Spinal cord (tissue), 10 donors: ENCODE measurements around the gene ALLC. TPM values are rescaled to one million over a fixed set of nuclear protein-coding genes. Genes with fewer than 3 reads are reported as not detected.
A peak's percentile ranks its signal among the peaks of the same experiment; 100 is the strongest.

Experiments used
- DNase-seq, 6 donors: peaks; one replicate each; pipeline versions ENCODE4 v3.0.0 to v3.0.0-alpha.2; 2013 to 2015; ENCODE audit warnings: low spot score in 6 of 6, low read depth in 4 of 6
- H3K27ac ChIP-seq: one replicate; pipeline ENCODE4 v1.5.1; 2013; ENCODE audit warnings: low read depth, low read length, control low read depth
- H3K27me3 ChIP-seq: one replicate; pipeline ENCODE4 v1.6.1; 2013; ENCODE audit warnings: low read length; ENCODE audit not compliant: control insufficient read depth, insufficient read depth
- H3K36me3 ChIP-seq: one replicate; pipeline ENCODE4 v1.6.1; 2013; ENCODE audit warnings: low read length; ENCODE audit not compliant: control insufficient read depth, insufficient read depth
- H3K4me1 ChIP-seq: one replicate; pipeline ENCODE4 v1.6.1; 2013; ENCODE audit warnings: low read length; ENCODE audit not compliant: control insufficient read depth, insufficient read depth
- H3K4me3 ChIP-seq: one replicate; pipeline ENCODE4 v1.5.1; 2013; ENCODE audit warnings: low read depth, low read length, control low read depth
- H3K9me3 ChIP-seq: one replicate; pipeline ENCODE4 v1.6.1; 2013; ENCODE audit warnings: low read length; ENCODE audit not compliant: control insufficient read depth, insufficient read depth
- WGBS: methylation state at CpG from one replicate; pipeline ENCODE4 v1.1.5; 2013; ENCODE audit warnings: missing lambda C conversion rate; ENCODE audit not compliant: insufficient coverage; 5-methylcytosine and 5-hydroxymethylcytosine counted together
- polyA plus RNA-seq, 2 donors: library from polyadenylated mRNA; unstranded; fragments of 120-200 nt; gene quantifications; one replicate each; pipeline ENCODE4 v1.2.1, GENCODE V29; 2013; ENCODE audit not compliant: insufficient read length in 2 of 2
- total RNA-seq, 2 donors: library from RNA; depleted of rRNA in 1 of 2; stranded (reverse); fragments of 120-200 nt in 1 of 2; fragments of >200 nt in 1 of 2; gene quantifications; one replicate each; pipeline versions ENCODE4 v1.2.3 to v1.2.4, GENCODE V29; 2013 to 2014
- donor health status: healthy.

Gene ALLC
- total and polyA plus RNA-seq, 4 donors = 0.71 to 8.2 (median 1.6) TPM

DNA sequence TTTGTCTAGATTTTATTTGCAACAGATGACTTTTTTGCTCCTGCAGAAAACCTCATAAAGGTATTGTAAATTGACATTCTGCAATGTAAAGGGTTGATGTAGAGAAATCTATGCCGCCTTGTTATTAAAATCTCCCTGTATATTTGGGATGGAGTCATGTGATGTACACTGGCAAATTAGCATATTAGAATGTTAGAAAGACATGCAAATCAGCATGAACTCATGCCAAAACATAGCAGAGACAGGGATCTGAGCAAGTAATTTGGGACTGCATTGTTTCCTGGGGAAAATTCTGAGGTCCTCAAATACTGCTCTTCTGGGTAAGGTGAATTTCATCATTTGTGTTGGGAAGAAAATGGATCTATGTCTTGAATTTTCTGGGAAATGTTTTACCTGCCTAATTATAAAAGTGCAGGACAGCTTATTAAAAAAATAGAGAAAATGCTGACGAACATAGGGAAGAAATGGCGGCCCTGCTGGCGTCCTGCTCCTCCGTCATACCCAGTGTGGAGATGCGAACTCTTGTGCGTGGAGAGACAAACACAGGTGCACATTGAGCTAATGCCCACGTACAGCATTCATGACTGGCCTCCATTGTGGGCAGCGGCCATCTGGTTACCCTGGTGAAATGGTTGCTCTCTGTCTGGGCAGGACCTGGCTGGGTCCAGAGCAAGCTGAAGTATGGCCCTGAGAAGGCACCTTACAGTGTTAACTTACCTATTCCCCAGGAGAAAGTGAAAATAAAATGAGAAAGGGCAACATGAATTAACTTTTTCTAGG, 16.3 kb downstream of the ALLC start:
- Histone ChIP-seq H3K27ac (no peak overlapping the region), H3K9me3 (no peaks in the 10 kb centered on the region), H3K36me3 (no peaks in the 10 kb centered on the region), H3K4me1 (peaks cover 4% of the 10 kb centered on the region), H3K27me3 (no peaks in the 10 kb centered on the region), H3K4me3 (no peak overlapping the region)
- WGBS = 83% methylated on average over 7 of the region's 9 CpGs
- DNase-seq = peak in 2 of 6 donors; percentile 67 to 85

DNA sequence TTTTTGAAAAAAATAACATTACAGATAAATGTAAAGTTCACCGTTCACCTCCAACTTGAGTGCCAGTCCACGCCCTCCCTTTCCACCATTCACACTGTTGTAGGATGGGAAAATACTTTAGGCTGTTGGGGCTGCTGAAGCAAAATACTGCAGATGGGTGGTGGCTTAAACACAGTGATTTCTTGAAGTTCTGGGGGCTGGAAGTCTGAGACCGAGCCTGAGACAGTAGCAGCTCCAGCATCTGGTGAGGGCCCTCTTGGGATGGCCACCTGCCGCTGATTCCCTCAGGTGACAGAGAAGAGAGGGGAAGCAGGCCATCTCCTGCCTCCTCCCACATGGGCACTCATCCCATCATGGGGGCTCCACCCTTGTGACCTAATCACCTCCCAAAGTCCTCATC, 17.7 kb downstream of the ALLC start:
- no peaks in the 10 kb centered on the region for H3K36me3 ChIP-seq
- H3K9me3 ChIP-seq = no peaks in the 10 kb centered on the region
- H3K4me3 ChIP-seq = no peak overlapping the region
- no peak overlapping the region for H3K27ac ChIP-seq
- H3K4me1 ChIP-seq = peaks cover 4% of the 10 kb centered on the region
- H3K27me3 ChIP-seq = no peaks in the 10 kb centered on the region
- DNase-seq = no peak
- WGBS = 100% methylated on average over 2 of the region's 4 CpGs

DNA sequence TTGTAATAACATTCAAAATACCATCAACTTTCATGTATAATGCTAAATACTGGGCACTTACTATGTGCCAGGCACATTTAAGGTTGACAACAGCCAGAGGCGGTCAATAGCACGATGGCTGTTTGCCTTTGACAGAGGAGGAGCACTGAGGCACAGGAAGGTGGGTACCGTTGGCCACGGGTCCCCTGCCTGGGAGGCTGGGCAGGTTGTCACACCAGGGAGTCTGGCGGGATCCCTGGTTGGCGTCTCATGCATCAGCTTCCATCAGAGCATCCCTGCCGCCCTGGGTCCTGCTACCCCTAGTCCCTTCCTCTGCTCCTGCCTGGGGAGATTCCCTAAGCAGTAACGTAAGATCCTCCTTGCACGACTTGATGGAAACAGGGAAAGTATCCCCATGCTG, 19.4 kb downstream of the ALLC start:
- Histone ChIP-seq H3K27ac (no peak overlapping the region), H3K36me3 (no peaks in the 10 kb centered on the region), H3K9me3 (no peaks in the 10 kb centered on the region), H3K4me1 (peaks cover 4% of the 10 kb centered on the region), H3K27me3 (no peaks in the 10 kb centered on the region), H3K4me3 (no peak overlapping the region)
- no peak for DNase-seq
- 94% methylated on average over 8 of the region's 9 CpGs for WGBS

DNA sequence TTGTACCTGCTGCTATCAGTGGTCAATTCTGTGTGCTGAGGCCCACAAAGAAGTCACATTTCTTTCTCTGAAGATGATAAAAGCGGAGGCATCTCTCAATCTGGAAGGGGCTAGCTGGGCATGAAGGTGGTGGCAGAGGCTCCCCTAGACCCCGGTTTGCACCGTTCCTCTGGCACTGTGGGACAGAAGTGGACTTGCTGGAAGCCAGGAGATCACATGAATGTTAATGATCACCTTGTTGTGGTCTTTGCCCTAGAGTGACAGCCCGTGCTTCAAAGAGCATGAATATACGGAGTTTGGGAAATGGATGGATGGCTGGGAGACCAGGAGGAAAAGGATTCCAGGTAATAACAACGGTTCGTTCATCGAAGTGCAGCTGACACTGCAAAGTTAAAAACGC, 20.2 kb downstream of the ALLC start:
- peaks cover 4% of the 10 kb centered on the region for H3K4me1 ChIP-seq
- 95% methylated on average over 9 of the region's 9 CpGs for WGBS
- no peaks in the 10 kb centered on the region for H3K36me3 ChIP-seq
- no peak for DNase-seq
- no peak overlapping the region for H3K4me3 ChIP-seq
- H3K9me3 ChIP-seq = no peaks in the 10 kb centered on the region
- no peaks in the 10 kb centered on the region for H3K27me3 ChIP-seq
- H3K27ac ChIP-seq = no peak overlapping the region

DNA sequence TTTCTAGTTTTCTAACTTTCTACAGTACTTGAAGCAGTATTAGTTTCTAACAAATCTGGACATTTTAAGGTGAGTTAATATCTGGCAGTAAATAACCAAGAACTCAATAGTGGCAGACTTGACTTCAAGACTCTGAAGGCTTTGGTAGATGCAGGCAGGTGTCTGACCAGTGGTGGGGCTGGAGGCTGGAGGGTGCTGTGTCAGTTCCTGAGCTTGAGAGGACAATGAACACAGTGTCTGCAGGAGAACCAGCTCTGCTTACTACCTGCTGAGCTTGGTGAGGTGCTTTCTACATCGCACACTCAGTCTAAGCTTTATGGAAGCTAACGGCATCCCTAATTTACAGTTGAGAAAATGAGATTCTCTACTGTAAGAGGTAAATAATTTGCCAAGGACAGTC, 21.2 kb downstream of the ALLC start:
- H3K27me3 ChIP-seq = no peaks in the 10 kb centered on the region
- no peaks in the 10 kb centered on the region for H3K4me1 ChIP-seq
- no peaks in the 10 kb centered on the region for H3K9me3 ChIP-seq
- H3K27ac ChIP-seq = no peak overlapping the region
- H3K36me3 ChIP-seq = no peaks in the 10 kb centered on the region
- no peak overlapping the region for H3K4me3 ChIP-seq
- 83% methylated on average over 2 of the region's 2 CpGs for WGBS
- no peak for DNase-seq

DNA sequence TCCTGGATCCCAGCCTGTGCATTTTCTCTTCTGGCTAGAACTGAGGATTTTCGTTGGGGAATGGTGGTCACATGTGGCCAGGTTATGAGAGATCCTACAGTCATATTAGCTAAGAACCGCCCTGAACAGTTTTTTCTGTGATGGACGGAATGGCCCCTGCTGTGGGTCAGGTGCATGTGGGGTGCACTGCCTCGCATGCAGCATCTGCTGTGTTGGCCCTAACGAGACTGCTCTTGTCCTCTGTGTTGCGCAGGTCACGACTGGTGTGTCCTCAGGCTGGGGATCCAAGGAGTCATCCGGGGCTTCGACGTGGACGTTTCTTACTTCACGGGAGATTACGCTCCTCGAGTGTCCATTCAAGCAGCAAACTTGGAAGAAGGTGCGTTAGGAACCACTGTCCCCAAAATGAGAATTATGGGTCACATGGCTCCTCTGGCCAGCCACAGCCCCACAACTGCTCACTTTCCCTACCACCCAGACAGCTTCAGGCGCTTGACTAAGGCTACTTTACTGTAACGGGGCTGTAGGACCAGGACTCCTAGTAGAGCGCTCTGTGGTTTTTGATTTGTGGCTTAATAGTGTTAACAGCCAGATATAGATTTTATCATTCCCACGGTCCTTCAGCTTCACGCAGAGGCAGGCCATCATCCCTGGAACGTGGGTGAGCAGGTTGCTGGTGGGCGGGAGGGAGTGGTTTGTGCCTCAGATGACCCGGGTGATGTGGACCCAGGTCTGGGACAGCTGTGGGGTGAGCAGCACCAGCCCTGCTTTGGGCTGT, 21.8 kb downstream of the ALLC start:
- no peaks in the 10 kb centered on the region for H3K36me3 ChIP-seq
- no peak overlapping the region for H3K27ac ChIP-seq
- WGBS = 91% methylated on average over 20 of the region's 23 CpGs
- DNase-seq = no peak
- no peaks in the 10 kb centered on the region for H3K27me3 ChIP-seq
- H3K4me1 ChIP-seq = no peaks in the 10 kb centered on the region
- H3K4me3 ChIP-seq = no peak overlapping the region
- H3K9me3 ChIP-seq = no peaks in the 10 kb centered on the region

DNA sequence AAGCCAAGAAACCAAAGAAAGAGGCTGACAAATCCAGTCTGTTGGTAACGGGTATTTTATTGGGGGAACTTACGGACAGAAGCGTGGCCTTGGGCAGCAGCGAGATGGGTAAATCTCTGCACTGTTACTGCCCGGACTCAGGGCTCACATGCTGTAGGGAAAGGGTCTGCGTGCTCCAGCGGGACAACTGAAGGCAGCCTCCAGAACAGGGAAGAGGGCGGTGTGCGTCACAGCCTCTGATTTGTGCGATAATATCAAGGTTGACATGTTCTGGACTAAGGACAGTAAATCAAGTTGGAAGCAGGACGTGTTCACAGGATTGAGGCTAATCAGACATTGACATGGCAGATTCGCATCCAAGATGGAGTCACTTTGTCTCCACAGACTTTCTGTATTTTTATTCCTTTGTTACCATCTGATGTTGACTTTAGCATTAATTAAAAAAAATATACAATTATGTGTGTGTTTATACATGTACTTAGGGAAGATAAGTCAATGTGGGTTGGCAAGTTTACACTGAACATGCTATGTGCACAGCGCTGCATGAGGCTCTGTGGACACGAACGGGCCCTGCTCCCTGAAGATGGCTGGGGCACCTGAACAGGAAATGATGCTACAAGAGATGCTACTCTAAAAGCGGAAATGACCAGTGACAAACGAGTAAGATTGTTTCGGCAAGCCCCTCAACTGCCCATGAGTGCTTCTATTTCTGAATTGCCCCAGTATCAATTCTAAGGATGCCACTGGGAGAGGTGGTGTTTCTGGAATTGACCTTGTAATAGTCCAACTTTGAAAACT, 22.7 kb downstream of the ALLC start:
- WGBS = 95% methylated on average over 16 of the region's 18 CpGs

DNA sequence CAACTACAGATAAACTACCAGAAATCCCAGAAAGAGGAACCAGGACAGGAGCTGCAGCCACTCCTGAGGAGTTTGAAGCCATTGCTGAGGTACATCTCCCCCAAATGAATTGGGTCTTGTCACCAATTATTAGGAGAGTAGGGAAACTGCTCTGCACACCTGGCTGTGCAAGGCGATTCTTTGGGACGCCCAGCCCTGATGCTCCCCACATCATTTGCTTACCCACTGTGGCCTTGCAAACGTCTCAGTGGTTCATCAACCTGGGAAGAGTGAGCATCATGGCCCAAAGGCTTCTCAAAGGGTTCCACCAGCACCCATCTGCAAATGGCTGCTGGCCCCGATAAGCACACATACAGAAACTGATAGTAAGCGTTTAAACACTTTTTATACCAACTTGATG, 23.6 kb downstream of the ALLC start:
- H3K4me3 ChIP-seq = no peak overlapping the region
- no peaks in the 10 kb centered on the region for H3K36me3 ChIP-seq
- DNase-seq = no peak
- no peaks in the 10 kb centered on the region for H3K27me3 ChIP-seq
- no peak overlapping the region for H3K27ac ChIP-seq
- WGBS = 94% methylated on average over 3 of the region's 5 CpGs
- no peaks in the 10 kb centered on the region for H3K9me3 ChIP-seq
- H3K4me1 ChIP-seq = no peaks in the 10 kb centered on the region

More for the DNA sequence above, 22.7 kb downstream of the ALLC start:
- Histone ChIP-seq H3K4me1 (no peaks in the 10 kb centered on the region), H3K4me3 (no peak overlapping the region), H3K27me3 (no peaks in the 10 kb centered on the region), H3K36me3 (no peaks in the 10 kb centered on the region), H3K27ac (no peak overlapping the region), H3K9me3 (no peaks in the 10 kb centered on the region)
- DNase-seq = no peak

DNA sequence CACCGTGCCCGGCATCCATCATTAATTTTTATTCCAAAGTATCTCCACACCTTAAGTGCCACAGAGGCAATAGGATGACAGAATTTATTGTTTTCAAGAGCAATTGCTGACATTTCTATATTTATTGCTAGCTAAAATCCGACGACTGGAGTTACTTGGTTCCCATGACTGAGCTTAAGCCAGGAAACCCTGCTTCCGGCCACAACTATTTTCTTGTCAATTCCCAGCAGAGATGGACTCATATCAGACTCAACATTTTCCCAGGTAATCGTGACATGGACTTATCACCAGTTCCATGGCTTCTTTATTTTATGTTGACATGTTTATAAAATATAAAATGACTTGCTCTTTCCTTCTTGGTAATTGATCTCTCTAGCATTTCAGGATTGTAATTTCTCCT, 24.8 kb downstream of the ALLC start:
- Histone ChIP-seq H3K9me3 (no peaks in the 10 kb centered on the region), H3K36me3 (no peaks in the 10 kb centered on the region), H3K4me1 (no peaks in the 10 kb centered on the region), H3K27ac (no peak overlapping the region), H3K4me3 (no peak overlapping the region), H3K27me3 (no peaks in the 10 kb centered on the region)
- WGBS = 75% methylated on average over 2 of the region's 6 CpGs
- DNase-seq = no peak
